K562 (cell line): Measurements from ENCODE around the gene S100A1. TPM values are rescaled to one million over a fixed set of nuclear protein-coding genes. Genes with fewer than 3 reads are reported as not detected.

Experiments used
- ATF7 ChIP-seq: fragments of 450-650 bp; IDR thresholded peaks from 2 replicates; pipeline ENCODE4 v1.7.1; 2014; ENCODE audit warnings: mild to moderate bottlenecking, moderate library complexity
- BRF1 ChIP-seq: IDR thresholded peaks from 3 replicates; pipeline ENCODE4 v1.6.1; 2011; ENCODE audit warnings: borderline replicate concordance, mild to moderate bottlenecking; ENCODE audit not compliant: insufficient read length; ENCODE audit errors: extremely low read depth
- CREBBP ChIP-seq: IDR thresholded peaks from one replicate; pipeline ENCODE4 v1.6.1; 2012; ENCODE audit warnings: low read depth, mild to moderate bottlenecking, control low read depth, inconsistent platforms, low read length
- FOXK2 ChIP-seq, 2 experiments: fragments of 450-650 bp; IDR thresholded peaks in 1 of 2; conservative IDR thresholded peaks in 1 of 2; 2 replicates each; pipeline ENCODE4 v1.6.1; 2016; ENCODE audit warnings: low read depth in 2 of 2, mild to moderate bottlenecking in 1 of 2
- LEF1 ChIP-seq: fragments of 450-650 bp; IDR thresholded peaks from 2 replicates; pipeline ENCODE4 v1.6.1; 2016; ENCODE audit warnings: mild to moderate bottlenecking
- polyA plus RNA-seq, 8 experiments: library from polyadenylated mRNA; depleted of rRNA in 4 of 8; stranded (reverse) in 5 of 8; unstranded in 3 of 8; fragments of >200 nt; fragmentation: Nextera tagmentation in 2 of 8; fragmentation: Illumina TruSeq in 1 of 8; extraction: Ambion mirVana in 2 of 8; extraction: Trizol in 1 of 8; gene quantifications; 2 replicates each; pipeline versions ENCODE4 v1.2.1 to v1.2.3, GENCODE V29; 2011 to 2014; ENCODE audit warnings: inconsistent platforms in 1 of 8, missing spikeins in 1 of 8
- total RNA-seq, 7 experiments: library from RNA; depleted of rRNA in 6 of 7; stranded (reverse); fragments of >200 nt in 6 of 7; fragmentation: Illumina TruSeq in 2 of 7; extraction: Trizol in 2 of 7; gene quantifications; 2 replicates each; pipeline versions ENCODE4 v1.2.1 to v1.2.3, GENCODE V29; 2011 to 2021; ENCODE audit warnings: low replicate concordance in 1 of 7
- TF ChIP-seq, protein P1 (sequence below), 2 experiments: fragments of 450-650 bp; IDR thresholded peaks; 2 replicates each; pipeline ENCODE4 v1.6.1; 2018; ENCODE audit warnings: mild to moderate bottlenecking in 2 of 2, low read depth in 1 of 2; ENCODE audit not compliant: partially characterized antibody in 2 of 2
- TF ChIP-seq, protein P2 (sequence below): fragments of 250-450 bp; sonication (Bioruptor Pico); IDR thresholded peaks from 2 replicates; pipeline ENCODE4 v1.5.0; 2020; ENCODE audit warnings: mild to moderate bottlenecking
- TF ChIP-seq, protein P3 (sequence below): fragments of 250-450 bp; sonication (Bioruptor Pico); IDR thresholded peaks from 2 replicates; pipeline ENCODE4 v1.8.0; 2021; ENCODE audit warnings: moderate library complexity, mild to moderate bottlenecking, inconsistent platforms
- TF ChIP-seq, protein P4 (sequence below): fragments of 450-650 bp; conservative IDR thresholded peaks from 2 replicates; pipeline ENCODE4 v1.6.1; 2016; ENCODE audit warnings: missing genetic modification characterization, low read depth, mild to moderate bottlenecking, control low read depth, missing compliant biosample characterization

Gene S100A1
- total and polyA plus RNA-seq, 9 of the 15 experiments (the other 6 are each of a cell fraction or from before 2014, with no cell fraction given), result 0.44 to 30.1 (median 12.7) TPM

DNA sequence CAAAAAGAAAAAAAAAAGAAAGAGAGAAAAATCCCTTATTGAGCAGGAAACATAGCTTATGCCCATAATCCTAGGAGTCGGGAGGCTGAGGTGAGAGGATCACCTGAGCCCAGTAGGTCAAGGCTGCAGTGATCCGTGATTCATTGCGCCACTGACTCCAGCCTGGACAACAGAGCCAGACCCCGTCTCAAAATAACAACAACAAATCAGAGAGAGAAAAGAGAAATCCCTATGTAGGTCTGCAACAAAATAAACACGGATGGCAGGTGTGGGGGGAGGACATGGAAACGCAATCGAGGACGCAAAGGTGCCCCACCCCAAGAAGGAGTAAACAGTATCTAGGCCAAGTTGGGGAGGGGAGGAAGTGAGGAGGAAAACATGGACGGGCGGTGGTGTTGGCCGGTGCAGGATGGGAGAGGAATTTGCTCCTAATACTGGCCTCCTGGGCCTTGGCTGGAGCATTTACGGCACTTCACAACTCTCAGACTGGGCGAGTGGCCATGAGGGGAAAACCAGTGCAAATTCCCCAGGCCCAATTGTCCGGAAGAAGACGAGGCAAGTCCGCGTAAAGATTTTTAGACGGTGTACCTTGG is 5.0 kb downstream of the S100A1 start (continued):
- TF ChIP-seq, protein P1, sequence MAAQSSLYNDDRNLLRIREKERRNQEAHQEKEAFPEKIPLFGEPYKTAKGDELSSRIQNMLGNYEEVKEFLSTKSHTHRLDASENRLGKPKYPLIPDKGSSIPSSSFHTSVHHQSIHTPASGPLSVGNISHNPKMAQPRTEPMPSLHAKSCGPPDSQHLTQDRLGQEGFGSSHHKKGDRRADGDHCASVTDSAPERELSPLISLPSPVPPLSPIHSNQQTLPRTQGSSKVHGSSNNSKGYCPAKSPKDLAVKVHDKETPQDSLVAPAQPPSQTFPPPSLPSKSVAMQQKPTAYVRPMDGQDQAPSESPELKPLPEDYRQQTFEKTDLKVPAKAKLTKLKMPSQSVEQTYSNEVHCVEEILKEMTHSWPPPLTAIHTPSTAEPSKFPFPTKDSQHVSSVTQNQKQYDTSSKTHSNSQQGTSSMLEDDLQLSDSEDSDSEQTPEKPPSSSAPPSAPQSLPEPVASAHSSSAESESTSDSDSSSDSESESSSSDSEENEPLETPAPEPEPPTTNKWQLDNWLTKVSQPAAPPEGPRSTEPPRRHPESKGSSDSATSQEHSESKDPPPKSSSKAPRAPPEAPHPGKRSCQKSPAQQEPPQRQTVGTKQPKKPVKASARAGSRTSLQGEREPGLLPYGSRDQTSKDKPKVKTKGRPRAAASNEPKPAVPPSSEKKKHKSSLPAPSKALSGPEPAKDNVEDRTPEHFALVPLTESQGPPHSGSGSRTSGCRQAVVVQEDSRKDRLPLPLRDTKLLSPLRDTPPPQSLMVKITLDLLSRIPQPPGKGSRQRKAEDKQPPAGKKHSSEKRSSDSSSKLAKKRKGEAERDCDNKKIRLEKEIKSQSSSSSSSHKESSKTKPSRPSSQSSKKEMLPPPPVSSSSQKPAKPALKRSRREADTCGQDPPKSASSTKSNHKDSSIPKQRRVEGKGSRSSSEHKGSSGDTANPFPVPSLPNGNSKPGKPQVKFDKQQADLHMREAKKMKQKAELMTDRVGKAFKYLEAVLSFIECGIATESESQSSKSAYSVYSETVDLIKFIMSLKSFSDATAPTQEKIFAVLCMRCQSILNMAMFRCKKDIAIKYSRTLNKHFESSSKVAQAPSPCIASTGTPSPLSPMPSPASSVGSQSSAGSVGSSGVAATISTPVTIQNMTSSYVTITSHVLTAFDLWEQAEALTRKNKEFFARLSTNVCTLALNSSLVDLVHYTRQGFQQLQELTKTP (IDR thresholded peaks at IDR 0.05; ENCODE audit: low read depth in 1 of 2, partially characterized antibody in 2 of 2), result no peak
- TF ChIP-seq, protein P2, sequence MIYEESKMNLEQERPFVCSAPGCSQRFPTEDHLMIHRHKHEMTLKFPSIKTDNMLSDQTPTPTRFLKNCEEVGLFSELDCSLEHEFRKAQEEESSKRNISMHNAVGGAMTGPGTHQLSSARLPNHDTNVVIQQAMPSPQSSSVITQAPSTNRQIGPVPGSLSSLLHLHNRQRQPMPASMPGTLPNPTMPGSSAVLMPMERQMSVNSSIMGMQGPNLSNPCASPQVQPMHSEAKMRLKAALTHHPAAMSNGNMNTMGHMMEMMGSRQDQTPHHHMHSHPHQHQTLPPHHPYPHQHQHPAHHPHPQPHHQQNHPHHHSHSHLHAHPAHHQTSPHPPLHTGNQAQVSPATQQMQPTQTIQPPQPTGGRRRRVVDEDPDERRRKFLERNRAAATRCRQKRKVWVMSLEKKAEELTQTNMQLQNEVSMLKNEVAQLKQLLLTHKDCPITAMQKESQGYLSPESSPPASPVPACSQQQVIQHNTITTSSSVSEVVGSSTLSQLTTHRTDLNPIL (CRISPR knock-in tag), result no peak
- TF ChIP-seq, protein P3, sequence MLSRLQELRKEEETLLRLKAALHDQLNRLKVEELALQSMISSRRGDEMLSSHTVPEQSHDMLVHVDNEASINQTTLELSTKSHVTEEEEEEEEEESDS, result no peak
- no peak for TF ChIP-seq CREBBP
- TF ChIP-seq BRF1, result no peak
- no peak for TF ChIP-seq LEF1
- no peak for TF ChIP-seq ATF7
- peak in 1 of 2 experiments; percentile 48; a peak in 1 of 4 replicates for TF ChIP-seq FOXK2 (conservative IDR thresholded peaks at IDR 0.05 in 1 of 2, IDR thresholded peaks at IDR 0.05 in 1 of 2; ENCODE audit: low read depth in 2 of 2)
- TF ChIP-seq, protein P4, sequence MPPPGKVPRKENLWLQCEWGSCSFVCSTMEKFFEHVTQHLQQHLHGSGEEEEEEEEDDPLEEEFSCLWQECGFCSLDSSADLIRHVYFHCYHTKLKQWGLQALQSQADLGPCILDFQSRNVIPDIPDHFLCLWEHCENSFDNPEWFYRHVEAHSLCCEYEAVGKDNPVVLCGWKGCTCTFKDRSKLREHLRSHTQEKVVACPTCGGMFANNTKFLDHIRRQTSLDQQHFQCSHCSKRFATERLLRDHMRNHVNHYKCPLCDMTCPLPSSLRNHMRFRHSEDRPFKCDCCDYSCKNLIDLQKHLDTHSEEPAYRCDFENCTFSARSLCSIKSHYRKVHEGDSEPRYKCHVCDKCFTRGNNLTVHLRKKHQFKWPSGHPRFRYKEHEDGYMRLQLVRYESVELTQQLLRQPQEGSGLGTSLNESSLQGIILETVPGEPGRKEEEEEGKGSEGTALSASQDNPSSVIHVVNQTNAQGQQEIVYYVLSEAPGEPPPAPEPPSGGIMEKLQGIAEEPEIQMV (tag), result no peak
